Measurements from ENCODE around the gene RALBP1. TPM values are rescaled to one million over a fixed set of nuclear protein-coding genes. Genes with fewer than 3 reads are reported as not detected.

Gene RALBP1
- total and polyA plus RNA-seq, 2 of the 8 experiments (the other 6 are each of a cell fraction or from before 2014, with no cell fraction given), result 40.3 to 67.8 TPM

DNA sequence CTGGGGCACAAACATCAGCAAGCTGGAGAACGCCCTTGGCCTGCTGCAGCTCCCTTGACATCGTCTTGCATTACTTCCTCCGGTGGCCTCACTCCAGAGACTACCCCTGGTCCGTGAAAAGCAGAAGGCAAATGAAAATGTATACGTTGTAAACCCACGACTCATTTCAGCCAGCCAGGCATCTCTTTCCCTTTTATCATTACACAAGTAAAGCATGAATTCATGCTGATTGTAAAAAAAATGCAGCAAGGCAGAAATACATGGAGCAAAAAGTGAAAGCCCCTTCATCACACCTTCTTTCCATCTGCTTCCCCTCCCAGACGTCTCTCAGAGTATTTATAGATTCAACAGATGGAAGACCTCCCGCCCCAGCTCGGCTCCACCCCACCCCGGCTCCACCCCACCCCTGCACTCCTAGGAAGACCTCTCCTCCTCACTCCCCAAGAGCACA is 41.6 kb upstream of the RALBP1 start:
- DNase-seq (ENCODE audit: low read depth in 1 of 2, low spot score in 2 of 2) (no peak), FAIRE-seq (no peak)
- peaks cover 2 to 6% of the 10 kb centered on the region in 2 experiments; a peak in 2 of 4 replicates for H3K9me3 ChIP-seq (ENCODE audit: insufficient read depth in 2 of 2, low read depth in 1 of 2, low read length in 1 of 2)
- H3K4me2 ChIP-seq (ENCODE audit: insufficient read depth in 1 of 2, low read depth in 2 of 2, low read length in 2 of 2), result no peak overlapping the region; a peak in 1 of 4 replicates
- no peaks in the 10 kb centered on the region for H3K79me2 ChIP-seq (ENCODE audit: control insufficient read depth in 1 of 2, insufficient read depth in 2 of 2, low read length in 2 of 2)
- H4K5ac ChIP-seq (ENCODE audit: insufficient read length, low read depth, low read length), result peak overlapping the region; percentile 6
- WGBS, 2 experiments (ENCODE audit: extremely low coverage in 1 of 2, insufficient coverage in 1 of 2, insufficient read length in 1 of 2, insufficient replicate concordance in 2 of 2, low coverage in 1 of 2, low lambda C conversion rate in 2 of 2, missing lambda C conversion rate in 1 of 2), result 73% methylated on average over 7 of the region's 10 CpGs; no CpG with 5 or more reads in 1 of the 2 experiments
- no peak overlapping the region for H3K27ac ChIP-seq (ENCODE audit: low read depth, low read length)
- ChIA-PET POLR2A (ENCODE audit: partially characterized antibody) (interaction anchor here (0.9 kb wide), 1 partner anchor 185 kb away, joined by 4 read pairs; no protein-coding TSS in a partner anchor), CTCF (ENCODE audit: partially characterized antibody) (interaction anchor here (1.1 kb wide), 1 partner anchor 16 kb away, joined by 3 read pairs; no protein-coding TSS in a partner anchor)
- 0 out of 2 replicates have a peak overlapping the region, but pooled peaks have one; percentile 5 for H2BK20ac ChIP-seq (ENCODE audit: low read length)
- peak overlapping the region; percentile 10; the same call in 1 of the 2 replicates for H3K18ac ChIP-seq (ENCODE audit: extremely low read depth, low read length)
- no peak overlapping the region for H2AK5ac ChIP-seq (ENCODE audit: low read depth, low read length)
- H3K14ac ChIP-seq (ENCODE audit: insufficient read length), result no peak overlapping the region
- H4K8ac ChIP-seq (ENCODE audit: extremely low read depth, insufficient read depth, low read length), result no peak overlapping the region
- no peak overlapping the region for H3K56ac ChIP-seq (replicated peaks; ENCODE audit: insufficient read length, low read depth, low read length)
- H2BK15ac ChIP-seq (ENCODE audit: low read length), result no peak overlapping the region
- no peaks in the 10 kb centered on the region for H3K23me2 ChIP-seq (ENCODE audit: low read depth, low read length)
- no peak overlapping the region for H3K4me3 ChIP-seq (ENCODE audit: extremely low read depth in 1 of 4, insufficient read depth in 2 of 4, low read depth in 3 of 4, low read length in 4 of 4)
- H2BK12ac ChIP-seq (ENCODE audit: low read depth, low read length), result no peak overlapping the region
- H3K4ac ChIP-seq (replicated peaks; ENCODE audit: insufficient read length, low read depth, low read length), result no peak overlapping the region
- no peak overlapping the region for H4K91ac ChIP-seq (replicated peaks; ENCODE audit: insufficient read length, low read length)
- no peaks in the 10 kb centered on the region for H3K79me1 ChIP-seq (ENCODE audit: low read depth, low read length)
- H2BK120ac ChIP-seq (replicated peaks; ENCODE audit: low read depth, low read length), result peak overlapping the region; percentile 5
- no peaks in the 10 kb centered on the region for H3K27me3 ChIP-seq (replicated peaks in 1 of 4; ENCODE audit: control insufficient read depth in 3 of 4, extremely low read depth in 1 of 4, insufficient read depth in 3 of 4, low read length in 3 of 4)
- no peak overlapping the region for H2BK5ac ChIP-seq (ENCODE audit: low read depth, low read length)
- no peaks in the 10 kb centered on the region for H3K36me3 ChIP-seq (ENCODE audit: control insufficient read depth in 2 of 4, insufficient read depth in 4 of 4, low read length in 3 of 4)
- 0 out of 2 replicates have a peak overlapping the region, but pooled peaks have one; percentile 64 for H2AFZ ChIP-seq (ENCODE audit: low read length)
- no peak overlapping the region for H3K9ac ChIP-seq (replicated peaks in 1 of 4; ENCODE audit: extremely low read depth in 1 of 4, low read depth in 3 of 4, low read length in 3 of 4)
- peaks cover 0 to 11% (median 3%) of the 10 kb centered on the region in 4 experiments; a peak in 5 of 7 replicates for H3K4me1 ChIP-seq (replicated peaks in 1 of 4; ENCODE audit: control insufficient read depth in 3 of 4, insufficient read depth in 4 of 4, low read length in 3 of 4)
- H3K23ac ChIP-seq (ENCODE audit: insufficient read length), result no peak overlapping the region
- no peaks in the 10 kb centered on the region for H4K20me1 ChIP-seq (replicated peaks in 1 of 2; ENCODE audit: control insufficient read depth in 1 of 2, insufficient read depth in 2 of 2, low read length in 2 of 2)
- no peak for TF ChIP-seq ZNF274 (IDR thresholded peaks at IDR 0.05; ENCODE audit: borderline replicate concordance, extremely low read depth, low read length)
- TF ChIP-seq, protein P1, sequence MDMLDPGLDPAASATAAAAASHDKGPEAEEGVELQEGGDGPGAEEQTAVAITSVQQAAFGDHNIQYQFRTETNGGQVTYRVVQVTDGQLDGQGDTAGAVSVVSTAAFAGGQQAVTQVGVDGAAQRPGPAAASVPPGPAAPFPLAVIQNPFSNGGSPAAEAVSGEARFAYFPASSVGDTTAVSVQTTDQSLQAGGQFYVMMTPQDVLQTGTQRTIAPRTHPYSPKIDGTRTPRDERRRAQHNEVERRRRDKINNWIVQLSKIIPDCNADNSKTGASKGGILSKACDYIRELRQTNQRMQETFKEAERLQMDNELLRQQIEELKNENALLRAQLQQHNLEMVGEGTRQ (IDR thresholded peaks at IDR 0.05; ENCODE audit: low read length), result no peak
- TF ChIP-seq RAD21 (IDR thresholded peaks at IDR 0.05 in 1 of 2, conservative IDR thresholded peaks at IDR 0.05 in 1 of 2; ENCODE audit: low read depth in 2 of 2, low read length in 2 of 2), result no peak
- no peak for TF ChIP-seq SRF (IDR thresholded peaks at IDR 0.05; ENCODE audit: low read depth, low read length)
- no peak for TF ChIP-seq MAFK (IDR thresholded peaks at IDR 0.05; ENCODE audit: low read depth, low read length)
- no peak for TF ChIP-seq YY1 (IDR thresholded peaks at IDR 0.05; ENCODE audit: low read depth, low read length)
- TF ChIP-seq, protein P2, sequence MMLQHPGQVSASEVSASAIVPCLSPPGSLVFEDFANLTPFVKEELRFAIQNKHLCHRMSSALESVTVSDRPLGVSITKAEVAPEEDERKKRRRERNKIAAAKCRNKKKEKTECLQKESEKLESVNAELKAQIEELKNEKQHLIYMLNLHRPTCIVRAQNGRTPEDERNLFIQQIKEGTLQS (IDR thresholded peaks at IDR 0.05; ENCODE audit: insufficient read depth, low read depth, low read length), result no peak
- TF ChIP-seq BRCA1 (IDR thresholded peaks at IDR 0.05; ENCODE audit: low read depth, low read length), result no peak
- TF ChIP-seq TBP (IDR thresholded peaks at IDR 0.05; ENCODE audit: low read depth, low read length), result no peak
- no peak for TF ChIP-seq TAF7 (optimal IDR thresholded peaks at IDR 0.05; ENCODE audit: borderline replicate concordance, low read depth, low read length)
- TF ChIP-seq JUN (IDR thresholded peaks at IDR 0.05; ENCODE audit: low read depth, low read length), result no peak
- no peak for TF ChIP-seq SP2 (IDR thresholded peaks at IDR 0.05; ENCODE audit: low read length)

All from H1 (cell line).